ENCODE measurements around the gene TBX1. TPM values are rescaled to one million over a fixed set of nuclear protein-coding genes. Genes with fewer than 3 reads are reported as not detected.

TBX1 gene
- 1 to 10 TPM in 3 of 4 donors, not detected in 1; 1.1 to 4.8 (median 1.3) TPM for polyA plus RNA-seq
- long read RNA-seq, donor 1 = 0 reads
- long read RNA-seq, donor 2 = 0 reads
- long read RNA-seq, donor 3, partial matches to known transcripts = 0 of 2 reads
- long read RNA-seq, donor 3, other reads (novel, unspliced or antisense) = 0 of 2 reads
- long read RNA-seq, donor 4 = 0 reads
- long read RNA-seq, donor 5 = 0 reads
- long read RNA-seq, donor 6 = 0 reads
- long read RNA-seq, donor 7 = 0 reads
- long read RNA-seq, donor 8 = 0 reads
- long read RNA-seq, donor 9 = 0 reads
- long read RNA-seq, donor 10 = 0 reads

DNA sequence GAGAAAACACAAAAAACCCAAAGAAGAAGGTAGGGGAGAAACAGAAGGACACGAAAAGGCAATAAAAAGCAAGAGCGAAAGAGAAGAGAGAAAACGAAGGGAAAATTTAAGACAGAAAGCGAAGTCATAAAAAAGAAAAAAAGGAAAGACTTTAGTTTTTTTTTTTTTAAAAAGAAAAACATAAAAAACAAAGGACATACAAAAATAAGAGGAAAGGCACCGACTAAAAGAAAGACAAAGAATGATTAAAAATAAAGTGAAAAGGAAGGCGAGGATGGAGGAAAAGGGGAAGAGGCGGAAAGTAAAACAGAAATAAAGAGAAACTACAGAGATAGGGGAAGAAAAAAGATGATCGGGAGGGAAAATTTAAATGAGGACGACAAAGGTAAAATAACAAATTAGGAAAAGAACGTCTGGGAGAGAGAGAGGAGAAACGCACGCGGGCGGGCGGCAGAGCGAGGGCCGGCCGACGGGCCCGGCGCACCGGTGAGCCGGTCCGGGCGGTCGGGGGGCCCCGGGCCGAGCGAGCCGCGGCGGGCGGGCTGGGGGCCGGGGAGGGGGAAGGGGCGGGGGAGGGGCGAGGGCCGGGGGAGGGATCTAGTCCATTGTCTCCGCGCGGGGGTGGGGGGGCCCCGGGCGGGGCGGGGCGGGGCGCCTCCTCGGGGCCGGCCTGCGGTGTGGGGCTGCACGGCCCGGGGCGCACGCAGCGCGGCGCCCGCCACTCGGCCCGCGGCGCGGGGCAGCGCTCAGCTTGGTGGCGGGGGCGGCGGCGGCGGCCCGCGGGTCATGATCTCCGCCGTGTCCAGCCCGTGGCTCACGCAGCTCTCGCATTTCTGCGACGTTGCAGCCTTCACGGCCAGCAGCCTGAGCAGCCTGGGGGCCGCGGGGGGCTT, at the start of gene TBX1:
TBX1 (plus strand) TSS at position 721 of the 893 bp plus-strand sequence; CDS start at position 787, 66 bp downstream.
- H3K4me1 ChIP-seq (ENCODE audit: control insufficient read depth in 3 of 3, insufficient read depth in 2 of 3, low read depth in 1 of 3, low read length in 2 of 3) = peaks cover 0 to 8% (median 4%) of the 10 kb centered on the region in 3 donors
- no peaks in the 10 kb centered on the region for H3K9me3 ChIP-seq (ENCODE audit: control insufficient read depth in 2 of 2, insufficient read depth in 1 of 2, low read depth in 1 of 2, low read length in 1 of 2)
- no peaks in the 10 kb centered on the region for H3K36me3 ChIP-seq (ENCODE audit: control insufficient read depth in 3 of 3, insufficient read depth in 2 of 3, low read depth in 1 of 3, low read length in 3 of 3)
- H3K4me3 ChIP-seq (ENCODE audit: low read depth in 1 of 3, low read length in 3 of 3) = peak within 1 kb of the TSS in 1 of 3 donors; percentile 43
- H3K27me3 ChIP-seq (ENCODE audit: control insufficient read depth in 3 of 3, insufficient read depth in 3 of 3, low read length in 3 of 3) = peaks cover 40 to 90% (median 58%) of the 10 kb centered on the region in 3 donors
- FAIRE-seq = no peak
- no peak for DNase-seq
- WGBS, 3 donors = 2 to 10% (median 9%) methylated on average over 20 to 62 of the region's 79 CpGs
- H3K27ac ChIP-seq (ENCODE audit: low read depth in 1 of 3, low read length in 2 of 3) = no peak within 1 kb of the TSS

DNA sequence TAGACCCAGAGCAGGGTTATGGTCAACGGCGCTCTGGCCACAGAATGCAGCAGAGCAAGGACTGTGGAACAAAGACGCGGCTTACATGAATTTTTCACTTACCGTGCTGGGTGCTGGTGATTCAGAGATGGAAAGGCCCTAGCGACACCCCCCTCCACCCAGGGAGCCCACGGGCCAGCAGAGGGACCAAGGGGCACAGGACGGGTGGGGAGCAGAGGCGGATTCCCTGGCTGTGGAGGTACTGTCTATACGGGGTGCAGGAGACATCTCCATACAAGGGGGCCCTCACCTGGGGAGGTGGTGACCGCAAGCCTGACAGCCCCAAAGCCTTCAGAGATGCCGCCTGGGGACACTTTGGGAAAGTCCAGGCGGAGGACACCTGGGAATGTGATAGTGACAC, 47.3 kb upstream of the TBX1 start:
- Histone ChIP-seq H3K9me3 (ENCODE audit: control insufficient read depth in 2 of 2, insufficient read depth in 1 of 2, low read depth in 1 of 2, low read length in 1 of 2) (no peaks in the 10 kb centered on the region), H3K36me3 (ENCODE audit: control insufficient read depth in 3 of 3, insufficient read depth in 2 of 3, low read depth in 1 of 3, low read length in 3 of 3) (no peaks in the 10 kb centered on the region), H3K4me3 (ENCODE audit: low read depth in 1 of 3, low read length in 3 of 3) (no peak overlapping the region), H3K27ac (ENCODE audit: low read depth in 1 of 3, low read length in 2 of 3) (no peak overlapping the region), H3K4me1 (ENCODE audit: control insufficient read depth in 3 of 3, insufficient read depth in 2 of 3, low read depth in 1 of 3, low read length in 2 of 3) (peaks cover 0 to 4% (median 0%) of the 10 kb centered on the region in 3 donors), H3K27me3 (ENCODE audit: control insufficient read depth in 3 of 3, insufficient read depth in 3 of 3, low read length in 3 of 3) (peaks cover 0 to 28% (median 2%) of the 10 kb centered on the region in 3 donors)
- no peak for FAIRE-seq
- WGBS, 3 donors = 77 to 90% (median 82%) methylated on average over 13 of the region's 13 CpGs
- DNase-seq = no peak

DNA sequence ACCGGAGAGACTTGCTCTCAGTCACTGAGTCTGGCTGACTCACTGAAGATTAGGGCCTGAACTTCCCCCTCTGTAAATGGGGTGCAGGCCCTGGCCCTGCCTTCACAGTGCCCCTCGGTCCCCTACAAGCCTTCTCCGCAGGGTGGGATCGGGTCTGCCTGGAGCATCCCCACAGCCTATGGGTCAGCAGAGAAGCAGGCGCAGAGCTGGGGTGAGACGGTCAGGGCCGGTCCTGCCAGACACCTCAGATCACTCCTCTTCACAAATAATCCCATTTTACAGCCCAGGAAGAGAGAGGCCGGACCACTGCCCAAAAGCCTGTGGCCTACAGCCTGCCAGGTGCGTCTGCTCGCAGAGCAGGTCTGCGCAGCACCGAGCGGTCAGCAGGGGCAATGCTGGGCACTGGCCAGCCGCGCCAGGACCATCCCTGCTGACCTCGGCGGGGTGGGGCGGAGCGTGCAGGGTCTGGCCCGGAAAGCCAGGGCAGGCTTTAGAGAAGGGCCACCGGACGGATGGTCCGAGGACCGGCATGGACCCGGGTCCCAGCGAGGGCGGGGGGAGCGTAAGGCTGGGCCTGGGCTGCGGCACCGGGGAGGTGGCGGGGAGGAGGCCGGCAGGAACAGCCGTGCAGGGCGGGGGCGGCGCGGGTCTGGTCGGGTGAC, 46.8 kb upstream of the TBX1 start:
- peak overlapping the region in 2 of 3 donors; percentile 22 to 47 for H3K4me3 ChIP-seq (ENCODE audit: low read depth in 1 of 3, low read length in 3 of 3)
- peaks cover 0 to 4% (median 0%) of the 10 kb centered on the region in 3 donors for H3K4me1 ChIP-seq (ENCODE audit: control insufficient read depth in 3 of 3, insufficient read depth in 2 of 3, low read depth in 1 of 3, low read length in 2 of 3)
- FAIRE-seq = no peak
- no peaks in the 10 kb centered on the region for H3K36me3 ChIP-seq (ENCODE audit: control insufficient read depth in 3 of 3, insufficient read depth in 2 of 3, low read depth in 1 of 3, low read length in 3 of 3)
- no peaks in the 10 kb centered on the region for H3K9me3 ChIP-seq (ENCODE audit: control insufficient read depth in 2 of 2, insufficient read depth in 1 of 2, low read depth in 1 of 2, low read length in 1 of 2)
- no peak overlapping the region for H3K27ac ChIP-seq (ENCODE audit: low read depth in 1 of 3, low read length in 2 of 3)
- no peak for DNase-seq
- H3K27me3 ChIP-seq (ENCODE audit: control insufficient read depth in 3 of 3, insufficient read depth in 3 of 3, low read length in 3 of 3) = peaks cover 0 to 30% (median 2%) of the 10 kb centered on the region in 3 donors
- 27 to 31% (median 29%) methylated on average over 28 to 38 of the region's 38 CpGs for WGBS, 3 donors

- no peak within 1 kb of the TSS for H3K27ac ChIP-seq (ENCODE audit: low read depth in 1 of 3, low read length in 2 of 3)
- H3K4me1 ChIP-seq (ENCODE audit: control insufficient read depth in 3 of 3, insufficient read depth in 2 of 3, low read depth in 1 of 3, low read length in 2 of 3) = peaks cover 0 to 4% (median 0%) of the 10 kb centered on the region in 3 donors
- peaks cover 0 to 33% (median 2%) of the 10 kb centered on the region in 3 donors for H3K27me3 ChIP-seq (ENCODE audit: control insufficient read depth in 3 of 3, insufficient read depth in 3 of 3, low read length in 3 of 3)
- no peaks in the 10 kb centered on the region for H3K36me3 ChIP-seq (ENCODE audit: control insufficient read depth in 3 of 3, insufficient read depth in 2 of 3, low read depth in 1 of 3, low read length in 3 of 3)
- 1 to 2% (median 2%) methylated on average over 31 to 106 of the region's 106 CpGs for WGBS, 3 donors
- no peak for DNase-seq
- FAIRE-seq = no peak
- H3K9me3 ChIP-seq (ENCODE audit: control insufficient read depth in 2 of 2, insufficient read depth in 1 of 2, low read depth in 1 of 2, low read length in 1 of 2) = no peaks in the 10 kb centered on the region
- H3K4me3 ChIP-seq (ENCODE audit: low read depth in 1 of 3, low read length in 3 of 3) = peak within 1 kb of the TSS in 2 of 3 donors; percentile 32 to 47
Measured at GRCh38 chr22:19714312-19715187, 46.0 kb upstream of the TBX1 start, which contains the start of gene SEPTIN5. SEPTIN5 (plus strand) TSS chr22:19714503; CDS start chr22:19714589, 86 bp downstream.

DNA sequence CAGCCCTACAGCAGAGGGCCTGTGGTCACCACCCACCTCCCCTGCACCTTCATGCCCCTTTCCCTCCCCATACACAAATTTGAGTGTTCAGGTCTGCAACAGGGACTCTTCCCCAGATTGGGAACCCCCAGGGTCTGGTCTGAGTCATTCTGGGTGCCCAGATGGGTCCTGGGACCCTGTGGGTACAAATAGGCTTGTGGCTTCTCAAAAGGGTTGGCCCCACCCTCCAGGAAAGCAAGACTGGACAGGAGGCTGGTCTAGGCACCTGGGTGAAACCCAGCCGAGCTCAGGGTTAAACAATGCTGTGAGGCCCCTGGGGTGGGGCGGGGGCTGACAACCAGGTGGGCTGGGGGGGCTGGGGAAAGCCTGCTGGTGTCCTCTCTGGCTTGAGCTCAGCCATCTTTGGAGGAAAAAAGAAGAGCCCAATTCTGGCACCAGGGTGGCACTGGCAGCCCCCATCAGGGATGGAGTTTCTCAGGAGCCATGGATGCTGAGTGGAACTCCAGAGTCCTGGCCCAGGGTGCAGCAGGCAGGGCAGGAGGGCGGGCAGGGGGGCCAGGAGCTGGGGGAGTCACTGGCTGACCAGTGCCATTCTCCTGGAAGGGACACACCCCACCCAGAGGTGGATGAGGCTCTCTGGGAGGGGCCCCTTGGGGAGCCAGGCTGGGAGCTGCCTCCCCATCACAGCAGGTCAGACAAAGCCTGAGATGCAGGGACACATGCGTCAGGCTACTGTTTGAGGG, 45.2 kb upstream of the TBX1 start:
- Histone ChIP-seq H3K4me1 (ENCODE audit: control insufficient read depth in 3 of 3, insufficient read depth in 2 of 3, low read depth in 1 of 3, low read length in 2 of 3) (peaks cover 0 to 4% (median 0%) of the 10 kb centered on the region in 3 donors), H3K9me3 (ENCODE audit: control insufficient read depth in 2 of 2, insufficient read depth in 1 of 2, low read depth in 1 of 2, low read length in 1 of 2) (no peaks in the 10 kb centered on the region), H3K4me3 (ENCODE audit: low read depth in 1 of 3, low read length in 3 of 3) (peak overlapping the region in 2 of 3 donors; percentile 32 to 47), H3K36me3 (ENCODE audit: control insufficient read depth in 3 of 3, insufficient read depth in 2 of 3, low read depth in 1 of 3, low read length in 3 of 3) (peaks cover 0 to 6% (median 0%) of the 10 kb centered on the region in 3 donors), H3K27ac (ENCODE audit: low read depth in 1 of 3, low read length in 2 of 3) (no peak overlapping the region), H3K27me3 (ENCODE audit: control insufficient read depth in 3 of 3, insufficient read depth in 3 of 3, low read length in 3 of 3) (peaks cover 0 to 42% (median 2%) of the 10 kb centered on the region in 3 donors)
- DNase-seq (no peak), FAIRE-seq (no peak)
- 59 to 78% (median 60%) methylated on average over 4 of the region's 4 CpGs for WGBS, 3 donors

DNA sequence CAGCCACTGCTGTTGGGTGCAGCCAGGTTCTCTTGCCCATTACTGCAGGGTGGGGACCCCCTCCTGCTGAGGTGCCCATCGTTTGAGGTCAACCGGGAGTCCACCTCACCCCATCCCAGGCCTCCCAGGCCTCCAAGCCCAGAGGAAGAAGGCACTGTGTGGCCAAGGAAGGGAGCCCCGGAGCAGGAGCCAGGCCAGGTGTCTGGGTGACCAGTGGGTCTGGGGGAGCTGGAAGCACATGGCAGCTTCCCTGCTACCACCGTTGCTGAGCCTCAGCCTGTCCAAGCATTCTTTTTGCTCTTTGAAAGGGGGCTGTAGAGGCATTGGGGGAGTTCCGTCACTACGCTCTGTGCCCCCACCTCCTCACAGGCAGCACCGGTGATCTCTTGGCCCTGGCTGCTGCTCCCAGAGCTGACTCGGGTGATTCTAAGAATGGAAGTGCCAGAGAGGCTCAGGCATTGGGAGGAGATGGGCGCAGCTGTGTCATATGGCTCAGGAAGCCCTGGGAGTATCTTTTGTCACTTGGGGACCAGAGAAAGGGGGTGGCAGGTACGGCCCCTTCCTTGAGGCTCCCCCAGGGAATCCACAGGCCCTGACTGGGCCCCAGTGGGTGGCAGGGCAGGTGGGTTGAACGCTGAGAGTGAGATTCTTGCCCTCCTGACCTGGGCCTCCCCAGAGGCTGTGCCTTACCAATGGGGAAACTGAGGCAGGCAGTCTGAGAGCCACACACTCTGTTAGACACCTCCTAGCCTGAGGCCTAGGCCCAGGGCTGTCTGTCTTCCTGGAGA, 44.3 kb upstream of the TBX1 start:
- no peak overlapping the region for H3K4me3 ChIP-seq (ENCODE audit: low read depth in 1 of 3, low read length in 3 of 3)
- peaks cover 0 to 4% (median 0%) of the 10 kb centered on the region in 3 donors for H3K4me1 ChIP-seq (ENCODE audit: control insufficient read depth in 3 of 3, insufficient read depth in 2 of 3, low read depth in 1 of 3, low read length in 2 of 3)
- DNase-seq = no peak
- no peaks in the 10 kb centered on the region for H3K9me3 ChIP-seq (ENCODE audit: control insufficient read depth in 2 of 2, insufficient read depth in 1 of 2, low read depth in 1 of 2, low read length in 1 of 2)
- H3K36me3 ChIP-seq (ENCODE audit: control insufficient read depth in 3 of 3, insufficient read depth in 2 of 3, low read depth in 1 of 3, low read length in 3 of 3) = peaks cover 0 to 10% (median 0%) of the 10 kb centered on the region in 3 donors
- 79 to 83% (median 79%) methylated on average over 11 of the region's 11 CpGs for WGBS, 3 donors
- peaks cover 3 to 50% (median 5%) of the 10 kb centered on the region in 3 donors for H3K27me3 ChIP-seq (ENCODE audit: control insufficient read depth in 3 of 3, insufficient read depth in 3 of 3, low read length in 3 of 3)
- FAIRE-seq = no peak
- no peak overlapping the region for H3K27ac ChIP-seq (ENCODE audit: low read depth in 1 of 3, low read length in 2 of 3)

GRCh38 chr22:19716829-19717105, 43.8 kb upstream of the TBX1 start:
- WGBS, 3 donors = 88 to 92% (median 92%) methylated on average over 1 of the region's 1 CpG
- no peak for DNase-seq
- Histone ChIP-seq H3K4me1 (ENCODE audit: control insufficient read depth in 3 of 3, insufficient read depth in 2 of 3, low read depth in 1 of 3, low read length in 2 of 3) (peaks cover 0 to 4% (median 0%) of the 10 kb centered on the region in 3 donors), H3K36me3 (ENCODE audit: control insufficient read depth in 3 of 3, insufficient read depth in 2 of 3, low read depth in 1 of 3, low read length in 3 of 3) (peaks cover 0 to 14% (median 0%) of the 10 kb centered on the region in 3 donors), H3K9me3 (ENCODE audit: control insufficient read depth in 2 of 2, insufficient read depth in 1 of 2, low read depth in 1 of 2, low read length in 1 of 2) (no peaks in the 10 kb centered on the region), H3K27me3 (ENCODE audit: control insufficient read depth in 3 of 3, insufficient read depth in 3 of 3, low read length in 3 of 3) (peaks cover 5 to 56% (median 7%) of the 10 kb centered on the region in 3 donors), H3K4me3 (ENCODE audit: low read depth in 1 of 3, low read length in 3 of 3) (no peak overlapping the region), H3K27ac (ENCODE audit: low read depth in 1 of 3, low read length in 2 of 3) (no peak overlapping the region)
- no peak for FAIRE-seq
